ENCODE data around the gene ARAP1. TPM values are rescaled to one million over a fixed set of nuclear protein-coding genes. Genes with fewer than 3 reads are reported as not detected.
A peak's percentile ranks its signal among the peaks of the same experiment; 100 is the strongest.

Gene ARAP1
- total RNA-seq, 1 donor from 2014 or later: 79.0 TPM

- no peak for DNase-seq (ENCODE audit: low read depth, low spot score)
- H3K36me3 Mint-ChIP-seq (ENCODE audit: low read depth): peaks cover 11% of the 10 kb centered on the region
Observed at GRCh38 chr11:72693271-72693968, 58.8 kb downstream of the ARAP1 start.

GRCh38 chr11:72692498-72693237 lies 59.5 kb downstream of the ARAP1 start:
- Mint-ChIP-seq H3K36me3 (ENCODE audit: low read depth) (peaks cover 11% of the 10 kb centered on the region), H3K4me1 (no peaks in the 10 kb centered on the region), H3K27me3 (ENCODE audit: low read depth) (no peaks in the 10 kb centered on the region), H3K4me3 (no peak overlapping the region), H3K9me3 (no peaks in the 10 kb centered on the region), H3K27ac (ENCODE audit: unreplicated experiment) (no peak overlapping the region)
- TF ChIP-seq, protein P1, sequence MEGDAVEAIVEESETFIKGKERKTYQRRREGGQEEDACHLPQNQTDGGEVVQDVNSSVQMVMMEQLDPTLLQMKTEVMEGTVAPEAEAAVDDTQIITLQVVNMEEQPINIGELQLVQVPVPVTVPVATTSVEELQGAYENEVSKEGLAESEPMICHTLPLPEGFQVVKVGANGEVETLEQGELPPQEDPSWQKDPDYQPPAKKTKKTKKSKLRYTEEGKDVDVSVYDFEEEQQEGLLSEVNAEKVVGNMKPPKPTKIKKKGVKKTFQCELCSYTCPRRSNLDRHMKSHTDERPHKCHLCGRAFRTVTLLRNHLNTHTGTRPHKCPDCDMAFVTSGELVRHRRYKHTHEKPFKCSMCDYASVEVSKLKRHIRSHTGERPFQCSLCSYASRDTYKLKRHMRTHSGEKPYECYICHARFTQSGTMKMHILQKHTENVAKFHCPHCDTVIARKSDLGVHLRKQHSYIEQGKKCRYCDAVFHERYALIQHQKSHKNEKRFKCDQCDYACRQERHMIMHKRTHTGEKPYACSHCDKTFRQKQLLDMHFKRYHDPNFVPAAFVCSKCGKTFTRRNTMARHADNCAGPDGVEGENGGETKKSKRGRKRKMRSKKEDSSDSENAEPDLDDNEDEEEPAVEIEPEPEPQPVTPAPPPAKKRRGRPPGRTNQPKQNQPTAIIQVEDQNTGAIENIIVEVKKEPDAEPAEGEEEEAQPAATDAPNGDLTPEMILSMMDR (conservative IDR thresholded peaks at IDR 0.05): no peak
- no peak for DNase-seq (ENCODE audit: low read depth, low spot score)

More at GRCh38 chr11:72693271-72693968, 58.8 kb downstream of the ARAP1 start:
- Mint-ChIP-seq H3K27me3 (ENCODE audit: low read depth) (no peaks in the 10 kb centered on the region), H3K27ac (ENCODE audit: unreplicated experiment) (no peak overlapping the region), H3K9me3 (no peaks in the 10 kb centered on the region), H3K4me1 (no peaks in the 10 kb centered on the region), H3K4me3 (no peak overlapping the region)
- TF ChIP-seq, protein P1 (conservative IDR thresholded peaks at IDR 0.05): peak; percentile 20

DNA sequence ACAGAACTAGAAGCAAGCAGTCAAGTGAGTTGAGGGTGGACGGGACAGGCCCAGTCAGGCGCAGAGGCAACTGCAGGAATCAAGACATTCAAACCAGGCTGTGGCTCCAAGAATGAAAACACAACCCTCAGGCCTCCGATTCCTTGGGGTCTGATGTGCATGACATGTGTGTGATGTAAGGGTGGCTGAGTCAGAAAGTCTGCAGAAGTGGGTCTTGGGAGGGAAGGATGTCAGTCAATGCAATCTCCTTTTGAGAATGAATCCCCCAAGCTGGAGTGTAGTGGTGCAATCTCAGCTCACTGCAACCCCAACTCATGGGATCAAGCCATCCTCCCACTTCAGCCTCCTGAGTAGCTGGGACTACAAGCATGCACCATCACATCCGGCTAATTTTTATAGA lies 62.0 kb downstream of the ARAP1 start:
- no peak for DNase-seq (ENCODE audit: low read depth, low spot score)
- Mint-ChIP-seq H3K4me3 (no peak overlapping the region), H3K27me3 (ENCODE audit: low read depth) (no peaks in the 10 kb centered on the region), H3K36me3 (ENCODE audit: low read depth) (peaks cover 8% of the 10 kb centered on the region), H3K9me3 (no peaks in the 10 kb centered on the region), H3K27ac (ENCODE audit: unreplicated experiment) (peak overlapping the region; percentile 23), H3K4me1 (no peaks in the 10 kb centered on the region)
- TF ChIP-seq, protein P1 (conservative IDR thresholded peaks at IDR 0.05): no peak

DNA sequence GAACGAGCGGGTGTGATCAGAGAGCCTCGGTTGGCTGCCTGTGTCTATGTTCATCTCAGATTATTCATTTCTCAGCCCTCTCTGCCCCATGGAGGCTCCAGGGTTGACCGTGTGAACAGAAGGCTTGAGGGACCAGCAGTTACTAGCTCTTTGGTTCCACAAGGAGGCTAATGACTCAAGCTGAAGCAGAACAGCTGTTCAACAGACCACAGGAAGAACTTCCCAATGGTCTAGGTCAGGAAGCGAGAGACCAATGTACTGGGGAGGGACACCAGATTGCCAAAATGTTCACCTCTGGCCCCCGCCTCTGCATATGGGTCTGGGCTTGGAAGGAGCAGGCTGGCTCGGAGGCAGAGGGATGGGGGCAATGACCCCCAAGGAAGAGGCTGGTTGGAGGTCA lies 63.3 kb downstream of the ARAP1 start:
- Mint-ChIP-seq H3K36me3 (ENCODE audit: low read depth) (peaks cover under 1% of the 10 kb centered on the region), H3K4me1 (no peaks in the 10 kb centered on the region), H3K4me3 (no peak overlapping the region), H3K9me3 (no peaks in the 10 kb centered on the region), H3K27ac (ENCODE audit: unreplicated experiment) (no peak overlapping the region), H3K27me3 (ENCODE audit: low read depth) (no peaks in the 10 kb centered on the region)
- no peak for DNase-seq (ENCODE audit: low read depth, low spot score)
- TF ChIP-seq, protein P1 (conservative IDR thresholded peaks at IDR 0.05): no peak

DNA sequence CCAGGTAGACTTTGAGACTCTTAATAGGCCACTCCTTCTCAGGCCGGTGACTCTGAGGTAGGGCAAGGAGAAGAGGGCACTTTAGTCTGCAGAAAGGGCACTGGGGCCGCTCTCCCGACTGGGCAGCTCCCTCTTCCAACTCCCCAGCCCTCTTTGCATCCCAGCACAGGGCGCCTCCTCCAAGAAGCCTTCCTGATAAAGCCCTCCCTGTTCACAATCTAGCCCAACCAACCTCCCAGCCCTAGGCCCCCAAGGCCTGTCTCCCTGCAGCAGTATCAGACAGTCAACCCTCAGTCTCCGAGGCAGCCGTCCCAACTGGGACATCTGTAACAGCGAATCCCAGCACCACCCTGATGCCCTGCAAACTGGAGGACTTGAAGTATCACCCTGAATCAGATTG lies 63.7 kb downstream of the ARAP1 start:
- Mint-ChIP-seq H3K9me3 (no peaks in the 10 kb centered on the region), H3K36me3 (ENCODE audit: low read depth) (no peaks in the 10 kb centered on the region), H3K27me3 (ENCODE audit: low read depth) (peaks cover 3% of the 10 kb centered on the region), H3K4me1 (no peaks in the 10 kb centered on the region), H3K4me3 (no peak overlapping the region), H3K27ac (ENCODE audit: unreplicated experiment) (no peak overlapping the region)
- DNase-seq (ENCODE audit: low read depth, low spot score): no peak
- TF ChIP-seq, protein P1 (conservative IDR thresholded peaks at IDR 0.05): no peak

Data from neural crest cell (in vitro differentiated cells).